Measurements from ENCODE around the gene EFHC1.

GRCh38 chr6:52474173-52474572, 54.0 kb downstream of the EFHC1 start:
- TF ChIP-seq CTCF (IDR thresholded peaks at IDR 0.05; ENCODE audit: poor library complexity) (no peak), EZH2 (IDR thresholded peaks at IDR 0.05; ENCODE audit: borderline replicate concordance) (no peak)
